NCI-H2196 (cell line): Measurements from ENCODE around the gene TMEM121.
A peak's percentile ranks its signal among the peaks of the same experiment; 100 is the strongest.

Source experiments
- DNase-seq: peaks from one replicate; lab custom pipeline; 2025; ENCODE audit not compliant: unreplicated experiment; lab: John Stamatoyannopoulos, UW

The TMEM121 gene

DNA sequence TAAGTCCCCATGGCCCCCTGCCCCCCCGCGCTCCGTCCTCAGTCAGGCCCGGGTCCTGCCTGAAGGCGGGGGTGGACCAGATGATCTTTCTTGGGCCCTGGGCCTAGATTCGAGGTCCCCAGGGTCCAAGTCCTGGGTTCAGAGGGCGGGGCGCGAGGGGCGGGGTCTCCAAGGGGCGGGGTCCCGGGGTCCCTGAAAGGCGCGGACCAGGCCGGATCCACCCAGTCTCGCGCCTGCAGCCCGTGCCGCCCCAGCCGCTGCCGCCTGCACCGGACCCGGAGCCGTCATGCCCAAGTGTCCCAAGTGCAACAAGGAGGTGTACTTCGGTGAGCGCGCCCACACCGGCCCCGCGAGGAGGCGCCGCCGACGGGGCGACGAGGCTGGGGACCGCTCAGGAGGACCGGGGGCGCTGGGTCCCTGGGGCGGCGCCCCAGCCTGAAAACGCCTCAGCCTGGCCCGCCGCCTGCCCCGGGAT is 39.4 kb upstream of the TMEM121 start:
- DNase-seq: no peak

- no peak for DNase-seq
Measured at GRCh38 chr14:105487449-105487985, 38.9 kb upstream of the TMEM121 start.

GRCh38 chr14:105487986-105488777 is 38.2 kb upstream of the TMEM121 start:
- no peak for DNase-seq

- no peak for DNase-seq
Measured at GRCh38 chr14:105488781-105489541, 37.4 kb upstream of the TMEM121 start.

- DNase-seq: peak; percentile 74
Measured at GRCh38 chr14:105489542-105490266, 36.7 kb upstream of the TMEM121 start.

DNA sequence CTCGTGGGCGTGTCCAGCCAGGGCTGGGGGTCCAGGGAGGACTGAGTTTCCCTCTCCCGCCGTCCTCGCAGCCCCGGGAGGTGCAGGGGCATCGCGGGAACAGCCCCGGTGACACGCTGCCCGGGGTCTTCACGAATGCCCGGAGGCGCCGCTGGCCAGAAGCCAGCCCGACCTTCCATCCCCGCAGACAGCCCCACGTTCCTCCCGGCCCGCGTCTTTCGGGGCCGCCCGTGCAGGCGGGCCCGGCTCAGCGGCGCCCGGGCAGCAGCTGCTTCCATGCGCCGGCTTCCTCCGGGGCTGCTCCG is 36.2 kb upstream of the TMEM121 start:
- no peak for DNase-seq

GRCh38 chr14:105490572-105491365 is 35.6 kb upstream of the TMEM121 start, which contains the start of gene TEDC1:
Gene TEDC1, plus strand, starts transcription at chr14:105491246. Its CDS starts 130 bp downstream, at chr14:105491376.
- DNase-seq: peak; percentile 97

GRCh38 chr14:105491366-105491973 is 34.9 kb upstream of the TMEM121 start:
- DNase-seq: peak; percentile 61

DNA sequence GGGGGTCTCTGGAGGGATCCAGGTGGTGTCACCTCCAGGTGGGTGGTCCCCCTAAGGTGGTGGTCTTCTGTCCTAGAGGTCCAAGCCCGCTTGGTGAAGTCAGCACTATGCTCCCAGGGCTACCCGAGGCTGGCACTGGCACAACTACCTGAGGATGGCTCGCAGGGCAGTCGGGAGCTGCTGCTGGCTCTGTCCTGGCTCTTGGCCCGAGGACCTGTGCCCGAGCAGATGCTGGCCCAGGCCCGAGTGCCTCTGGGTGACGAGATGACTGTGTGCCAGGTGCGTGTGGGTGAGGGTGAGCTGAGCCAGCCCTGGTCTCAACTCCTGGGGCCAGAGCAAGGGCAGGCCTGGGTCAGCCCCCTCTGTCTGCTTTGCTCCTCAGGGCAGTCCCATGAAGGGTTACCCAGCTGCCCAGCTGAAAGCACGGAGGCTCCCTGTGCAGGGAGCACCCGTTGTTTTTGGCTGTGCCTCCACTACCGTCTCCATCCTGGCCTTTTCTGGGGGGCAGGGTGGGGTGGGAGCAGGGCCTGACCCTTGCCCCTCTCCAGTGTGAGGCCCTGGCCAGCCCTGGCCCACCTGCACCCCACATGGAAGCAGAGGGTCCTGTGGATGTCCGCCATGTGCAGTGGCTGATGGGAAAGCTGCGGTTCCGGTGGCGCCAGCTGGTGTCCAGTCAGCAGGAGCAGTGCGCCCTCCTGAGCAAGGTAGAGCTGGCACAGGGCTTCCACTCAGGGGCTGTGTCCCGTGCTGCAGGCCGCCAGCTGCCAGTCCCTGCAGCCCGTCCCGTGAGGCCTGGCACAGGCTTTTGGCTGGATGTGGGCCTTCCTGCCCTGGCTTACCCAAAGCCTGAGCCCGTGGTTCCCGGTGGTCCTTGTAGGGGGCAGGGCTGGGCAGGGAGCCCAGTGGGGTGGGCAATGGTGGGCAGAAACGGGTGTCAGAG is 34.1 kb upstream of the TMEM121 start:
- peak; percentile 38 for DNase-seq

DNA sequence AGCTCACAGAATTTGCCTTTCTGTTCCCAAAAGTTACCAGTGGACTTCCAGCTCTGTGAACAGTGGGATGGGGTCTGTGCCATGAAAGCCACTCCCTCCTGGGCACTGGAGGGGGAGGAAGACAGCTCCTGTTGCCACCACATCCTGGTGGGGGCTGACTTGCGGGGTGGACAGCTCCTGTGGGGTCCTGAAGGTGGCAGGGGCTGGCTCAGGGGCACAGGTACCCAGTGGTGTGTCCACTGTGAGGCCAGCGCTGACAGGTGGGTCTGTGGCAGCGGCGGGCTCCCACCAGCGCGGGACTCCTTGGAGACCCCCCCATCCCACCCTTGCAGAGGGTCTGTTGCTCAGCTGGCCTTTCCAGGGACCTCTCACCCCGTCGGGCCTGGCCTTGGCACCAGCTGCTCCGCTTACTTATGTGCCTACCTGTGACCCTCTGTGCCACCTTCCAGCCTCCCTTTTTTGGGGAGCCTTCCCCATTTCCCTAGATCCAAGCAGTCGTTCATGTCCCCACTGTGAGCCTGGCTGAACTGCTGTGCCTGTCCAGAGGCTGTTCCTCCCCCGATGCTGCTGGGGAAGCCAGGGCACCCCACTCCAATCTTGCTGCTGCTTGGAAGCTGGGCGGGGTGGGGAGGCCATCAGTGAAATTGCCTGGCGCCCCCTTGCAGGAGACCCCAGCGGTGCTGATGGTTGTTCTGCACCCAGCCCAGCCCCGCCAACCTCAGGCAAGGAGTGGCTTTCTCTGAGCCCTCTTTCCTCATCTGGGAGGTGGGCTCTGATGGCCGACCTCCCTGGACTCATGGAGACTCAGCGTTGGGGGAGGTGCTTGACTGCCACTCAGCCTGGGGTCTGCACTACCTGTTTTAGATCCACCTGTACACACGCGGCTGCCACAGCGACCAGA is 33.2 kb upstream of the TMEM121 start:
- no peak for DNase-seq

DNA sequence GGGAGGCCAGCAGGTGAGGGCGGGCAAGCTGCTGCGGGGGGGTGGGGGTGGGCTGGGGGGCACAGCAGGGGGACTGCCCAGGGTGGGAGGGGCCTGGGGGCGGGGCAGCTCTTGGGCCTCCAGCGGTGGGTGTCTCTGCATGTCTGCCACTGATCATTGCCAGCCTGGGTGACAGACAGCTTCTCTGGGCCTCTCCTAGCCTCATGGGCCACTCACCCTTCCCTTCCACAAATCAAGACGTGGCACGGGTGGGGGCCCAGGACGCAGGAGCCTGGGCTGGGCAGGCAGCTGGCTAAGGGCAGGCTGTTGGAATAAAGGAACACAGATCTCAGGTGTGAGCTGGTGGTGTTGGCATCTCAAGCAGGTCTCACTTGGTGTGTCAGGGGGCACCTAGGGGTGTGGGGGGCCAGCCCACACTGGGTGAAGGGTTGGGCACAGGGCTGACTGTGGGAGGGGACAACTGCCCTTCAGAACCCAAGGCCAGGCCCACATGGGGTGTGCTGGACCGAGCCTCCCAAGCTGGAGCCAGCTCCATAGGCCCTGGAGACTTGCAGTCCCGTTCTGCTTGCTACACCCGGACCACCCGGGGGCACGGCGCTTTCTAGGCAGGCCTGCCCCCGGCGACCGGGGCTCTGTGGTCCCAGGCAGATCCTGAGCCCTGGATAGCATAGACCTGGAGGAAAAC is 32.3 kb upstream of the TMEM121 start:
- no peak for DNase-seq

DNA sequence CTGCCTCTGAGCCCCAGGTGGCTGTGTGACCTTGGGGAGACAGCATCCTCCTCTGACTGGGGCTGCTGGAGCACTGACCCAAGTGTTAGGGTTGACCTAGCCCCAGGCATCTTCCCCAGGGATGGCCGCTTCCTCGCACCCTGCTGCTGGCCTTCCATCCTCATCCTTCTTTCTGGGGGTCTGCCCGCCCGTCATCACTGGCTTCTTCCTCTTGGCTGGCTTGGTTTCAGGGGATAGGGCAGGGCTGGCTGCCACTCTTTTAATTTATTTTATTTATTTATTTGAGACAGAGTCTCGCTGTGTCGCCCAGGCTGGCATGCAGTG is 31.8 kb upstream of the TMEM121 start:
- DNase-seq: no peak

GRCh38 chr14:105495101-105495989 is 31.0 kb upstream of the TMEM121 start:
- no peak for DNase-seq

- no peak for DNase-seq
Measured at GRCh38 chr14:105495990-105496830, 30.2 kb upstream of the TMEM121 start.

DNA sequence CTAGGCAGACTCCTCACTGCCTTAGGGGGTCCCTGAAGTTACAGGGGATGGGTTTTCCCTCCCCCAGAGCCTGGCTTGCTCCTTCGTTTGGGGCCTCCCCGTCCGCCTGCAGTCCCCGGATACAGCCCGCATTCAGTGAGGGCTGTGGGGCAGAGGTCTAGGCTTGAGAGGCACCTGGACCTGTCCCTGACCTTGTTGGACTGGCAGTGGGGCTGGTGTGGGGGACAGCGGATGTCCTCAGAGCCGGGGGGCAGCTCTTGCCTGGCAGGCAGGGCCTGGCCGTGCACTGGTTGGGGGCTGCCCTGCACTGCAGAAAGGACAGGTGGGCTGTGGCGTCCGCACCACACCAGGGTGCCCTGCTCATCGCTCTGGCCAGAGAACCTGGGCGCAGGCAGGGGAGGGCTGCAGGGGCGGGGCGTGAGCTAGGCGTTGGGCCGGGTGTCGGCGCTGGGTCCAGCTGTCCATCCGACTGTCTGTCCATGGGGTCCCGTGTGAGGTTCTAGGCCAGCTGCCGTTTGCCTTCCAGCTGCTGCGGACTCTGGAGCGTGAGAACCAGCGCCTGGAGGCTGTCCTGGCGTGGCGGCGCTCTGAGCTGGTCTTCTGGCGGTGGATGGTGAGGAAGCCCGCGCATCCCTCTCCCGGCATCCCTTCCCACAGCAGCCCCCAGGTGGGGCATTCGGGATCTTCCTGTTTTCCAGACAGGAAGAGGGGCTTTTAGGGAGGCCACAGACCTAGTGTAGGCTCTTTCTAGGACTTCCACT is 29.4 kb upstream of the TMEM121 start:
- no peak for DNase-seq
